GM19324 (cell line): ENCODE measurements around the gene RALY.
"Not testable (repeated sequence)": the region's sequence is repeated elsewhere in the genome, so short reads cannot be mapped to it uniquely, and the experiment has no call there.

Experiments
- ATAC-seq: cut with Tn5 transposase; IDR thresholded peaks from one replicate; pipeline ENCODE4 v1.9.1; 2021; ENCODE audit warnings: mild to moderate bottlenecking, moderate library complexity; ENCODE audit not compliant: unreplicated experiment, low FRiP score

Gene RALY

GRCh38 chr20:34014878-34015277, 21.2 kb downstream of the RALY start:
- no peak for ATAC-seq

GRCh38 chr20:34015401-34016335, 22.0 kb downstream of the RALY start:
- ATAC-seq = no peak

GRCh38 chr20:34016736-34017135, 23.0 kb downstream of the RALY start:
- no peak for ATAC-seq

- no peak for ATAC-seq
Observed at GRCh38 chr20:34017610-34018009, 23.9 kb downstream of the RALY start.

- ATAC-seq = no peak
Observed at GRCh38 chr20:34018166-34018565, 24.5 kb downstream of the RALY start.

- ATAC-seq = no peak
Observed at GRCh38 chr20:34022151-34022838, 28.6 kb downstream of the RALY start.

GRCh38 chr20:34022839-34023234, 29.1 kb downstream of the RALY start:
- no peak for ATAC-seq

- ATAC-seq = no peak
Observed at GRCh38 chr20:34023937-34024722, 30.4 kb downstream of the RALY start.

- no peak for ATAC-seq
Observed at GRCh38 chr20:34024723-34025351, 31.1 kb downstream of the RALY start.

GRCh38 chr20:34028013-34028412, 34.3 kb downstream of the RALY start:
- ATAC-seq = not testable (repeated sequence)

- ATAC-seq = no peak
Observed at GRCh38 chr20:34029415-34029814, 35.7 kb downstream of the RALY start.

GRCh38 chr20:34030456-34030855, 36.7 kb downstream of the RALY start:
- ATAC-seq = no peak

GRCh38 chr20:34033903-34034302, 40.2 kb downstream of the RALY start:
- no peak for ATAC-seq

- no peak for ATAC-seq
Observed at GRCh38 chr20:34037121-34037520, 43.4 kb downstream of the RALY start.

GRCh38 chr20:34037767-34038166, 44.1 kb downstream of the RALY start:
- no peak for ATAC-seq

- no peak for ATAC-seq
Observed at GRCh38 chr20:34040300-34040995, 46.7 kb downstream of the RALY start.

GRCh38 chr20:34041226-34041625, 47.5 kb downstream of the RALY start:
- no peak for ATAC-seq

- no peak for ATAC-seq
Observed at GRCh38 chr20:34042262-34042661, 48.6 kb downstream of the RALY start.

GRCh38 chr20:34043025-34043424, 49.3 kb downstream of the RALY start:
- no peak for ATAC-seq

- no peak for ATAC-seq
Observed at GRCh38 chr20:34045294-34045693, 51.6 kb downstream of the RALY start.
